ENCODE results near the gene RIPOR2.

- TF ChIP-seq CTCF (IDR thresholded peaks at IDR 0.05; ENCODE audit: low read depth, low read length) (no peak), EZH2phosphoT487 (IDR thresholded peaks at IDR 0.05; ENCODE audit: low read depth) (no peak)
Observed at GRCh38 chr6:24915641-24916040, 20.1 kb downstream of the RIPOR2 start.

Measured in OCI-LY3 (cell line).